Measurements from ENCODE around the gene DNAH14. TPM values are rescaled to one million over a fixed set of nuclear protein-coding genes. Genes with fewer than 3 reads are reported as not detected.

DNAH14 gene
- total and polyA plus RNA-seq, 4 donors: 2.7 to 19.8 (median 9.6) TPM

DNA sequence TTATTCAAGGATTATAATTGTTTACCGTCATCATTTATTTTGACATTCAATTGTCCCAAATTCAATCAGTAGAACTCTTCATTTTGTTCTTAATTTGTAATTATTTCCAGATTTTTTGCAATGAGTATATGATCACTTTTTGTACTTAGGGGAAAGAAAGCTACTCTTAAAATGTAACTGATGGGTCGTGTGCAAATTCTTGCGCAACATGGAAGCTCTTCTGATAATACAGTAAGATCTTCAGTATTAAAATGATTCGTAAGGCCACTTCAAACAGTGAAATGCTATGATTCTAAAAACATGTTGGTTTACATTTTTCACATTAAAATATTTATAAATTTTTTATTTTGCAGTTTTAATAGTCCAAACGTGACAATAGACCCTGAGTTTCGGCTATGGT lies 435.0 kb downstream of the DNAH14 start (continued):
- no peak for TF ChIP-seq CTCF (IDR thresholded peaks at IDR 0.05; ENCODE audit: low read depth, low read length, missing input control)

GRCh38 chr1:225366018-225366417 lies 436.5 kb downstream of the DNAH14 start:
- Histone ChIP-seq H3K4me3 (ENCODE audit: low read depth in 1 of 3, low read length in 3 of 3) (no peak overlapping the region), H3K4me1 (ENCODE audit: control insufficient read depth in 4 of 4, insufficient read depth in 4 of 4, low read length in 3 of 4) (no peaks in the 10 kb centered on the region), H3K9ac (ENCODE audit: low read depth in 1 of 2, low read length in 2 of 2) (no peak overlapping the region), H3K9me3 (ENCODE audit: control insufficient read depth in 4 of 4, low read length in 3 of 4) (no peaks in the 10 kb centered on the region), H3K27ac (ENCODE audit: low read depth in 1 of 2, low read length in 2 of 2) (no peak overlapping the region), H3K27me3 (ENCODE audit: control insufficient read depth in 4 of 4, insufficient read depth in 4 of 4, low read length in 3 of 4) (no peaks in the 10 kb centered on the region), H3K36me3 (ENCODE audit: control insufficient read depth in 4 of 4, insufficient read depth in 3 of 4, low read depth in 1 of 4, low read length in 3 of 4) (no peaks in the 10 kb centered on the region)
- DNase-seq (ENCODE audit: low spot score): no peak
- TF ChIP-seq FOXA1 (IDR thresholded peaks at IDR 0.05) (no peak), TAF1 (conservative IDR thresholded peaks at IDR 0.05) (no peak), EGR1 (IDR thresholded peaks at IDR 0.05; ENCODE audit: low read depth in 2 of 2) (no peak), SP1 (IDR thresholded peaks at IDR 0.05) (no peak), CTCF (IDR thresholded peaks at IDR 0.05; ENCODE audit: low read depth, low read length, missing input control) (no peak), RAD21 (IDR thresholded peaks at IDR 0.05) (no peak)
- TF ChIP-seq, protein P1, sequence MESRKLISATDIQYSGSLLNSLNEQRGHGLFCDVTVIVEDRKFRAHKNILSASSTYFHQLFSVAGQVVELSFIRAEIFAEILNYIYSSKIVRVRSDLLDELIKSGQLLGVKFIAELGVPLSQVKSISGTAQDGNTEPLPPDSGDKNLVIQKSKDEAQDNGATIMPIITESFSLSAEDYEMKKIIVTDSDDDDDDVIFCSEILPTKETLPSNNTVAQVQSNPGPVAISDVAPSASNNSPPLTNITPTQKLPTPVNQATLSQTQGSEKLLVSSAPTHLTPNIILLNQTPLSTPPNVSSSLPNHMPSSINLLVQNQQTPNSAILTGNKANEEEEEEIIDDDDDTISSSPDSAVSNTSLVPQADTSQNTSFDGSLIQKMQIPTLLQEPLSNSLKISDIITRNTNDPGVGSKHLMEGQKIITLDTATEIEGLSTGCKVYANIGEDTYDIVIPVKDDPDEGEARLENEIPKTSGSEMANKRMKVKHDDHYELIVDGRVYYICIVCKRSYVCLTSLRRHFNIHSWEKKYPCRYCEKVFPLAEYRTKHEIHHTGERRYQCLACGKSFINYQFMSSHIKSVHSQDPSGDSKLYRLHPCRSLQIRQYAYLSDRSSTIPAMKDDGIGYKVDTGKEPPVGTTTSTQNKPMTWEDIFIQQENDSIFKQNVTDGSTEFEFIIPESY (IDR thresholded peaks at IDR 0.05): no peak
- TF ChIP-seq, protein P2, sequence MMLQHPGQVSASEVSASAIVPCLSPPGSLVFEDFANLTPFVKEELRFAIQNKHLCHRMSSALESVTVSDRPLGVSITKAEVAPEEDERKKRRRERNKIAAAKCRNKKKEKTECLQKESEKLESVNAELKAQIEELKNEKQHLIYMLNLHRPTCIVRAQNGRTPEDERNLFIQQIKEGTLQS (IDR thresholded peaks at IDR 0.05): no peak

DNA sequence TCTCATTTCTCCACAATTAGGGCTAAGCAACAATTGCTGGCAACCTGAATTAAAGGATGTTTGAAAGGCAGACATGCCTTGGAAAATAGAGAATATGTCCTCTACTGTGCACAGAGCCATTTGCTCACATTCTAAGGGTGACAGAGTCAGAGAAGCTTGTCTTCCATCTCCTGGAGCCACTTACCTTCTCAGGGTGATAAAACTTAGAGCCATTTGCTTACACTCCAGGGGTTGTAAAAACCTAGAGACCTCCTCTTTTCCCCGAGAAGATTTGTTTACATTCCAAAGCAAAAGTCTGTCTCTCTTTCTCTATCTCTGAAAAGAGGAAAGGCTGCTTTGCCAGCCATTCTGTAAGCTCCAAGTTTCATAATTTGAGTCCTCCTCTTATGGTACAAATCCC lies 437.1 kb downstream of the DNAH14 start:
- no peaks in the 10 kb centered on the region for H3K4me1 ChIP-seq (ENCODE audit: control insufficient read depth in 4 of 4, insufficient read depth in 4 of 4, low read length in 3 of 4)
- H3K4me3 ChIP-seq (ENCODE audit: low read depth in 1 of 3, low read length in 3 of 3): no peak overlapping the region
- H3K9me3 ChIP-seq (ENCODE audit: control insufficient read depth in 4 of 4, low read length in 3 of 4): no peaks in the 10 kb centered on the region
- no peak overlapping the region for H3K9ac ChIP-seq (ENCODE audit: low read depth in 1 of 2, low read length in 2 of 2)
- no peaks in the 10 kb centered on the region for H3K36me3 ChIP-seq (ENCODE audit: control insufficient read depth in 4 of 4, insufficient read depth in 3 of 4, low read depth in 1 of 4, low read length in 3 of 4)
- no peak overlapping the region for H3K27ac ChIP-seq (ENCODE audit: low read depth in 1 of 2, low read length in 2 of 2)
- WGBS: 68% methylated on average over 1 of the region's 1 CpG
- DNase-seq (ENCODE audit: low spot score): no peak
- no peaks in the 10 kb centered on the region for H3K27me3 ChIP-seq (ENCODE audit: control insufficient read depth in 4 of 4, insufficient read depth in 4 of 4, low read length in 3 of 4)
- TF ChIP-seq HNF4G (IDR thresholded peaks at IDR 0.05) (no peak), TAF1 (conservative IDR thresholded peaks at IDR 0.05) (no peak), GABPA (IDR thresholded peaks at IDR 0.05 in 1 of 2, conservative IDR thresholded peaks at IDR 0.05 in 1 of 2) (no peak), HNF4A (conservative IDR thresholded peaks at IDR 0.05) (no peak), CTCF (IDR thresholded peaks at IDR 0.05; ENCODE audit: low read depth, low read length, missing input control) (no peak), NR2F2 (IDR thresholded peaks at IDR 0.05) (no peak), SP1 (IDR thresholded peaks at IDR 0.05) (no peak), EGR1 (IDR thresholded peaks at IDR 0.05; ENCODE audit: low read depth in 2 of 2) (no peak), RAD21 (IDR thresholded peaks at IDR 0.05) (no peak)
- TF ChIP-seq, protein P2 (IDR thresholded peaks at IDR 0.05): no peak
